Chondrocyte (in vitro differentiated cells): ENCODE measurements around the gene NFS1. TPM values are rescaled to one million over a fixed set of nuclear protein-coding genes. Genes with fewer than 3 reads are reported as not detected.
A peak's percentile ranks its signal among the peaks of the same experiment; 100 is the strongest.
"Not testable (repeated sequence)": the region's sequence is repeated elsewhere in the genome, so short reads cannot be mapped to it uniquely, and the experiment has no call there.

Experiments used
- DNase-seq: peaks from one replicate; pipeline ENCODE4 v3.0.0; 2021; ENCODE audit warnings: mixed read lengths, low spot score
- H3K27ac Mint-ChIP-seq: one replicate; pipeline ENCODE4 v1.8.0; 2021; ENCODE audit warnings: mild to moderate bottlenecking, moderate library complexity, mixed read lengths; ENCODE audit not compliant: unreplicated experiment
- H3K27me3 Mint-ChIP-seq: 2 replicates; pipeline ENCODE4 v1.8.0; 2021; ENCODE audit warnings: low read depth, mixed read lengths
- H3K36me3 Mint-ChIP-seq: 2 replicates; pipeline ENCODE4 v1.8.0; 2021; ENCODE audit warnings: low read depth, mixed read lengths
- H3K4me1 Mint-ChIP-seq: 2 replicates; pipeline ENCODE4 v1.8.0; 2021; ENCODE audit warnings: low read depth, mild to moderate bottlenecking, mixed read lengths
- H3K4me3 Mint-ChIP-seq: one replicate; pipeline ENCODE4 v1.8.0; 2021; ENCODE audit warnings: mild to moderate bottlenecking, moderate library complexity, mixed read lengths; ENCODE audit not compliant: unreplicated experiment
- H3K9me3 Mint-ChIP-seq: 2 replicates; pipeline ENCODE4 v1.8.0; 2021; ENCODE audit warnings: low read depth, mixed read lengths
- long read RNA-seq: library from polyadenylated mRNA; stranded (forward); transcript quantifications from one replicate; pipeline ENCODE4 v2.0.0, GENCODE V29; 2021
- total RNA-seq: library from RNA; stranded (reverse); gene quantifications from 3 replicates; pipeline ENCODE4 v1.2.1, GENCODE V29; 2021
- TF ChIP-seq, protein P1 (sequence below): fragments of 200-600 bp; sonication (generic); IDR thresholded peaks from 2 replicates; pipeline ENCODE4 v1.5.0; 2021; ENCODE audit warnings: antibody characterized with exemption, mild to moderate bottlenecking, moderate library complexity

NFS1 gene
- total RNA-seq: 26.8 to 29.3 TPM (median 27.8 TPM) in 3 replicates
- long read RNA-seq, transcript NFS1-203 (13 exons, 3,012 nt): major isoform, 34 of 45 reads
- long read RNA-seq, partial matches to known transcripts: 5 of 45 reads
- long read RNA-seq, other reads (novel, unspliced or antisense): 4 of 45 reads

DNA sequence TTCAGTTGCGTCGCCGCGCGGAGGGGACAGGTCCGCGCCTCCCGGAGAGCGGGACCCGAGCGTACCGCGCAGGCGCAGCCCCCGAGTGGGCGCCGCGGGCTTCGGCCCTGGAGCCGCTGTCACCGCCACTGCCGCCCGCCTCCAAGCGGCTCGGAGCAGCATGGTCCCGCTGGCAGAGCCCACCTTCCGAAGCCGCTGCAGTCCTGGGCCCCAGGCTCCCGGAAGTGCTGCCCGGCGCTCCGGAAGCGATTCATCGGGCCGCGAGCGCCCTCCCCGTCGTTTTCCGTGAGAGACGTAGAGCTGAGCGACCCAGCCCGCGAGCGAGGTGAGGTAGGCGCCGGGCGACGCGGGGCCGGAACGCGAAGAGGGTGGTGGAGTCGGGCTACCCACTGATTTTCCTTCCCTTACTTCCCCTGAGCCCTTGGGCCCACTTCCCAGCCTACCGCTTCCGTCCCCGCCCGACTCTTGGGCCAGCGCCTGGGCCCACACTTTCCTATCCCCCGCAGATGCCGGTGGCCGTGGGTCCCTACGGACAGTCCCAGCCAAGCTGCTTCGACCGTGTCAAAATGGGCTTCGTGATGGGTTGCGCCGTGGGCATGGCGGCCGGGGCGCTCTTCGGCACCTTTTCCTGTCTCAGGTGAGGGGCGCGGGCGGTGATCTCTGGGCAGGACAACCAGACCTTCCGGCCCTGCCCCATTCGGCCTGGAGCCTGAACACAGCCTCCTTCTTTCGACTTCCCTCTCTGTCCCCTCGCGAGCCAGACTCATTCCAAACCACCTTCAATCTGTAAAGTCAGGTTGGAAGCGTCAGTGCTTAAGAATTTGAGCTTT is at the start of gene NFS1, which contains the start of gene ROMO1:
Gene NFS1, minus strand, starts transcription at position 226 of the 830 bp plus-strand sequence. Its CDS starts 64 bp downstream, at position 162.
Gene ROMO1, plus strand, starts transcription at position 279 of the 830 bp plus-strand sequence. Its CDS starts 228 bp downstream, at position 507.
- peaks cover 43% of the 10 kb centered on the region for H3K4me1 Mint-ChIP-seq

DNA sequence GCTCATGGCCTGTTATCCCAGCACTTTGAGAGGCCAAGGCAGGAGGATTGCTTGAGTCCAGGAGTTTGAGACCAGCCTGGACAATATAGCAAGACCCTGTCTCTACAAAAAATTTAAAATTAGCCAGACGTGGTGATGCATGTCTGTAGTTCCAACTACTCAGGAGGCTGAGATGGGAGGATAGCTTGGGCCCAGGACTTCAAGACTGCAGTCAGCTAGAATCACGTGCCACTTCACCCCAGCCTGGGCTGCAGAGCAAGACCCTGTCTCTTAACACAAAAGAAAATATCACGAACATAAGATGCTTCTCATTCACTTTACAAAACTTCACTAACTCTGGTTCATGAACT is 45.3 kb upstream of the NFS1 start:
- not testable (repeated sequence) for H3K9me3 Mint-ChIP-seq, H3K27me3 Mint-ChIP-seq, DNase-seq, H3K36me3 Mint-ChIP-seq, H3K4me3 Mint-ChIP-seq
- H3K27ac Mint-ChIP-seq: peak overlapping the region; percentile 100
- H3K4me1 Mint-ChIP-seq: peaks cover 31% of the 10 kb centered on the region

More for the DNA sequence above, at the start of gene NFS1, which contains the start of gene ROMO1:
- Mint-ChIP-seq H3K27ac (peak within 1 kb of the TSS; percentile 93), H3K27me3 (no peaks in the 10 kb centered on the region), H3K4me3 (peak within 1 kb of the TSS; percentile 97), H3K9me3 (no peaks in the 10 kb centered on the region), H3K36me3 (peaks cover 22% of the 10 kb centered on the region)
- peak; percentile 94 for DNase-seq
- TF ChIP-seq, protein P1, sequence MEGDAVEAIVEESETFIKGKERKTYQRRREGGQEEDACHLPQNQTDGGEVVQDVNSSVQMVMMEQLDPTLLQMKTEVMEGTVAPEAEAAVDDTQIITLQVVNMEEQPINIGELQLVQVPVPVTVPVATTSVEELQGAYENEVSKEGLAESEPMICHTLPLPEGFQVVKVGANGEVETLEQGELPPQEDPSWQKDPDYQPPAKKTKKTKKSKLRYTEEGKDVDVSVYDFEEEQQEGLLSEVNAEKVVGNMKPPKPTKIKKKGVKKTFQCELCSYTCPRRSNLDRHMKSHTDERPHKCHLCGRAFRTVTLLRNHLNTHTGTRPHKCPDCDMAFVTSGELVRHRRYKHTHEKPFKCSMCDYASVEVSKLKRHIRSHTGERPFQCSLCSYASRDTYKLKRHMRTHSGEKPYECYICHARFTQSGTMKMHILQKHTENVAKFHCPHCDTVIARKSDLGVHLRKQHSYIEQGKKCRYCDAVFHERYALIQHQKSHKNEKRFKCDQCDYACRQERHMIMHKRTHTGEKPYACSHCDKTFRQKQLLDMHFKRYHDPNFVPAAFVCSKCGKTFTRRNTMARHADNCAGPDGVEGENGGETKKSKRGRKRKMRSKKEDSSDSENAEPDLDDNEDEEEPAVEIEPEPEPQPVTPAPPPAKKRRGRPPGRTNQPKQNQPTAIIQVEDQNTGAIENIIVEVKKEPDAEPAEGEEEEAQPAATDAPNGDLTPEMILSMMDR: peak; percentile 46

DNA sequence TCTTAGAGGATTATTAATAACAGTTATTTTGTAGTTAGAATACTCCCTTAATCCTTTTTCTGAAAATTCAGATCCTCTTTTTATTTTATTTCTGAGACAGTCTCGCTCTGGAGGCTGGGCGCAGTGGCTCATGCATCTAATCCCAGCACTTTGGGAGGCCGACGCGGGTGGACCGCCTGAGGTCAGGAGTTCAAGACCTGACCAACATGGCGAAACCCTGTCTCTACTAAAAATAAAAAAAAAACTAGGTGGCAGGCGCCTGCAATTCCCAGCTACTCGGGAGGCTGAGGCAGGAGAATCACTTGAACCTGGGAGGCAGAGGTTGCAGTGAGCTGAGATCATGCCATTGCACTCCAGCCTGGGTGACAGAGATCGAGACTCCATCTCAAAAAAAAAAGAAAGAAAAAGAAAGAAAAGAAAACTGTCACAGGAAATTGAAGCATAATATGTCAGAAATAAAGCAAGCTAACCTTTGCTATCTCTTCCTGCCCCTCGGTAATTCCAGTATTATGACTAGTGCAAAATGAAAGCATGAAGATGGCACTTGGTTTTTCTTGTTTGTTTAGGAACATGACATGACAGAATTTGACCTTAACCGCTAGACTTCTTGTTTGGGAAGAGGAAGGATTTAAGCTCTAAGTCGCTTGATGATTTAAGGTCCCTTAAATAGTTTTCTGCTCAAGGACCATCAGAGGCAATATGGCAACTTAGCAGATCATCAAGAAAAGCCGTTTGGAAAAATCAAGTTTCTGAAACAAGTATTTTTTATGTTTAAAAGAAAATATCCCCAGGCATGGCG is 44.7 kb upstream of the NFS1 start:
- no peak for DNase-seq
- Mint-ChIP-seq H3K27ac (peak overlapping the region; percentile 100), H3K36me3 (peaks cover 11% of the 10 kb centered on the region), H3K27me3 (no peaks in the 10 kb centered on the region), H3K4me1 (peaks cover 35% of the 10 kb centered on the region), H3K9me3 (no peaks in the 10 kb centered on the region), H3K4me3 (peak overlapping the region; percentile 19)
- TF ChIP-seq, protein P1: no peak

DNA sequence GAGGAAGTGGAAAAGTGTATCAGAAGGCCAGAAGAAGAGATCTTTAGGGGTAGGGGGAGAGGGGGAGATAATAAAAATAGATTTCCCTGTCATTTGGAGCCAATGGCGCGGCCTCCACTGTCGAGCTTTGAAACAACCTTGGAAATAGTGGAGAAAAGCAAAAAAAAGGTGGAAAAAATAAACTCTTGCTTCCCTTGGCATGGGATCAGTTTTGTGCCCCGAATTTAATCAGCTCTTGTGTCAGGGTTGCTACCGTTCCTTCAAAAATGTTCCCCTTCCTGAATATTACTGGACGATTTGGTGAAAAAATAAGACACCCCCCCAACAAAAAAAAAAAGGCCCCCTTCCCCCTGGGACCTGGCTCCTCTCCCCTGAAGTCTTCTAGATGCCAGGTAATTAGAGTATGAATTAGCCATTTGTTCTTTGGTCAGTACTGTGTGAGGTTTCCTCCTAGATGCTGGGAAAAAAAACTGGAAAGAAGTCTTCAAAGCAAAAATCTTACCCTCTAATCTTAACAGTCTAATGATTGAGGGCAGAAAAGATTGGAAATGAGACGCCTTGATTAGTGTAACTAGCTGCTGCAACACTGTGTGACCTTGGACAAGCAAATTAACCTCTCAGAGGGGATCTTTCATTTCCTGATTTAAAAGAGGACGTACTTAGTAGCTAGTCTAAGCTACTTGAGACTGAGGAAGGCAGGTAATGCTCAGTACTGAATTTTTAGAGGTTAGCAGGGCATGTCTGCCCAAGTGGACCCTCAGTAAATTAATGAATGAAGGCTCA is 43.8 kb upstream of the NFS1 start:
- peak overlapping the region; percentile 100 for H3K27ac Mint-ChIP-seq
- peaks cover 21% of the 10 kb centered on the region for H3K36me3 Mint-ChIP-seq

More for the DNA sequence above, 43.8 kb upstream of the NFS1 start:
- H3K4me1 Mint-ChIP-seq: peaks cover 45% of the 10 kb centered on the region
- H3K27me3 Mint-ChIP-seq: no peaks in the 10 kb centered on the region
- DNase-seq: no peak
- peak overlapping the region; percentile 94 for H3K4me3 Mint-ChIP-seq
- H3K9me3 Mint-ChIP-seq: no peaks in the 10 kb centered on the region
- TF ChIP-seq, protein P1: peak; percentile 34
